HCT116 (cell line): ENCODE results near the gene DIPK1A. TPM values are rescaled to one million over a fixed set of nuclear protein-coding genes. Genes with fewer than 3 reads are reported as not detected.

ENCODE experiments used
- ATAC-seq: fragments of 200-7000 bp; cut with Tn5 transposase; 2 replicates; pipeline ENCODE4 v1.9.1; 2020; ENCODE audit warnings: mild to moderate bottlenecking, moderate library complexity
- BruUV-seq: library from RNA; stranded (reverse); fragments of 400-500 nt; replicated peaks from 2 replicates; lab custom pipeline; 2021; lab: Mats Ljungman, UMichigan
- CTCF ChIA-PET: fragments of 300-600 bp; sonication (Branson Sonifier 250); formaldehyde crosslinking; loops from one replicate; lab custom pipeline; 2021; ENCODE audit warnings: antibody characterized with exemption; lab: Charles Lee
- POLR2A ChIA-PET: fragments of 300-600, 350-600 bp; sonication (Branson Sonifier 250); formaldehyde crosslinking; loops from one replicate; lab custom pipeline; 2021; ENCODE audit warnings: antibody characterized with exemption; lab: Charles Lee
- RAD21 ChIA-PET, 2 experiments: fragments of 300-600 bp; sonication (Branson Sonifier 250); formaldehyde crosslinking; loops; one replicate each; lab custom pipeline; 2023; ENCODE audit warnings: low total read pairs in 2 of 2; ENCODE audit not compliant: uncharacterized antibody in 2 of 2, unreplicated experiment in 2 of 2, low non-redundant PET in 1 of 2; lab: Charles Lee
- DNase-seq: peaks from one replicate; pipeline ENCODE4 v3.0.0-alpha.2; 2010; ENCODE audit warnings: low read depth, low spot score
- H2AFZ ChIP-seq: fragments of 200-600 bp; shearing (Covaris generic), sonication (generic); 2 replicates; pipeline ENCODE4 v1.6.1; 2017; ENCODE audit warnings: low read depth, mixed run types, mixed read lengths, antibody characterized with exemption, low read length; ENCODE audit not compliant: poor library complexity, severe bottlenecking
- H3K27ac ChIP-seq: 2 replicates; pipeline ENCODE4 v1.5.1; 2012; ENCODE audit warnings: low read depth, low read length
- H3K27me3 ChIP-seq: fragments of 200-600 bp; sonication (generic); 2 replicates; pipeline ENCODE4 v1.6.1; 2016; ENCODE audit warnings: mixed run types, low read length, mixed read lengths; ENCODE audit not compliant: insufficient read depth
- H3K36me3 ChIP-seq, 2 experiments: fragments of 200-500 bp in 1 of 2; fragments of 200-600 bp in 1 of 2; sonication (Bioruptor generic) in 1 of 2; sonication (generic) in 1 of 2; 2 replicates each; pipeline versions ENCODE4 v1.5.1 to v1.6.1; 2014 to 2016; ENCODE audit warnings: low read length in 2 of 2, inconsistent platforms in 1 of 2, mixed read lengths in 1 of 2, mixed run types in 1 of 2; ENCODE audit not compliant: insufficient read depth in 2 of 2, control insufficient read depth in 1 of 2
- H3K4me1 ChIP-seq, 2 experiments: fragments of 200-600 bp in 1 of 2; sonication (generic) in 1 of 2; 2 replicates each; pipeline versions ENCODE4 v1.5.1 to v1.6.1; 2012 to 2017; ENCODE audit warnings: low read length in 2 of 2, inconsistent platforms in 1 of 2, mild to moderate bottlenecking in 1 of 2, mixed read lengths in 1 of 2, mixed run types in 1 of 2, moderate library complexity in 1 of 2; ENCODE audit not compliant: insufficient read depth in 2 of 2, control insufficient read depth in 1 of 2
- H3K4me2 ChIP-seq: fragments of 200-600 bp; sonication (generic); 2 replicates; pipeline ENCODE4 v1.6.1; 2017; ENCODE audit warnings: mixed run types, low read length, mixed read lengths
- H3K4me3 ChIP-seq, 2 experiments: fragments of 200-600 bp in 1 of 2; sonication (generic) in 1 of 2; replicated peaks in 1 of 2; 2 replicates each; pipeline ENCODE4 v1.5.1; 2011 to 2016; ENCODE audit warnings: low read length in 2 of 2, control low read depth in 1 of 2, low read depth in 1 of 2, mild to moderate bottlenecking in 1 of 2, mixed read lengths in 1 of 2, mixed run types in 1 of 2
- H3K79me2 ChIP-seq: fragments of 200-600 bp; sonication (generic); 2 replicates; pipeline ENCODE4 v1.6.1; 2017; ENCODE audit warnings: mild to moderate bottlenecking, mixed run types, low read length, moderate library complexity, mixed read lengths; ENCODE audit not compliant: insufficient read depth
- H3K9ac ChIP-seq: fragments of 200-600 bp; sonication (generic); 2 replicates; pipeline ENCODE4 v1.6.1; 2016; ENCODE audit warnings: low read length, mixed read lengths
- H3K9me2 ChIP-seq: fragments of 200-600 bp; sonication (generic), shearing (Covaris generic); 2 replicates; pipeline ENCODE4 v1.6.1; 2017; ENCODE audit warnings: mixed run types, mild to moderate bottlenecking, moderate library complexity; ENCODE audit not compliant: insufficient read depth
- H3K9me3 ChIP-seq, 2 experiments: fragments of 200-500 bp in 1 of 2; fragments of 200-600 bp in 1 of 2; sonication (Bioruptor generic) in 1 of 2; sonication (generic) in 1 of 2; 2 replicates each; pipeline ENCODE4 v1.6.1; 2014 to 2017; ENCODE audit warnings: low read length in 2 of 2, mixed read lengths in 2 of 2, inconsistent platforms in 1 of 2, low read depth in 1 of 2, mild to moderate bottlenecking in 1 of 2, mixed run types in 1 of 2, moderate library complexity in 1 of 2; ENCODE audit not compliant: control insufficient read depth in 1 of 2, insufficient read depth in 1 of 2
- H4K20me1 ChIP-seq: fragments of 200-600 bp; sonication (generic), shearing (Covaris generic); 2 replicates; pipeline ENCODE4 v1.6.1; 2017; ENCODE audit warnings: mixed run types, mild to moderate bottlenecking, moderate library complexity; ENCODE audit not compliant: insufficient read depth
- EZH2 ChIP-seq: fragments of 200-600 bp; sonication (generic); IDR thresholded peaks from 2 replicates; pipeline ENCODE4 v1.6.1; 2017; ENCODE audit warnings: antibody characterized with exemption, mixed run types
- JUND ChIP-seq: IDR thresholded peaks from 2 replicates; pipeline ENCODE4 v1.6.1; 2012
- POLR2A ChIP-seq: IDR thresholded peaks from 2 replicates; pipeline ENCODE4 v1.7.0; 2011; ENCODE audit warnings: borderline replicate concordance; ENCODE audit not compliant: insufficient read depth, insufficient read length; ENCODE audit errors: extremely low read depth
- YY1 ChIP-seq: IDR thresholded peaks from 2 replicates; pipeline ENCODE4 v1.6.1; 2011; ENCODE audit warnings: low read length, low read depth, moderate library complexity, mild to moderate bottlenecking; ENCODE audit not compliant: insufficient replicate concordance; ENCODE audit errors: extremely low read depth
- ZNF274 ChIP-seq: fragments of 200-500 bp; sonication (Bioruptor generic); IDR thresholded peaks from 2 replicates; pipeline ENCODE4 v1.6.1; 2014; ENCODE audit warnings: mild to moderate bottlenecking, low read depth, low read length, inconsistent platforms
- intact Hi-C: fragments of 100-400 bp; cut with micrococcal nuclease; formaldehyde crosslinking; loops from 2 replicates; pipeline ENCODE4 v1.10.0; 2022
- total RNA-seq: library from RNA; stranded (reverse); gene quantifications from one replicate; pipeline ENCODE4 v1.2.1, GENCODE V29; 2021; ENCODE audit not compliant: unreplicated experiment
- TF ChIP-seq, protein P1 (sequence below): IDR thresholded peaks from 2 replicates; pipeline ENCODE4 v1.6.1; 2012; ENCODE audit warnings: low read depth
- TF ChIP-seq, protein P2 (sequence below): IDR thresholded peaks from 2 replicates; pipeline ENCODE4 v1.6.1; 2012

Gene DIPK1A
- total RNA-seq, 1 experiment from 2014 or later = 4.3 TPM

DNA sequence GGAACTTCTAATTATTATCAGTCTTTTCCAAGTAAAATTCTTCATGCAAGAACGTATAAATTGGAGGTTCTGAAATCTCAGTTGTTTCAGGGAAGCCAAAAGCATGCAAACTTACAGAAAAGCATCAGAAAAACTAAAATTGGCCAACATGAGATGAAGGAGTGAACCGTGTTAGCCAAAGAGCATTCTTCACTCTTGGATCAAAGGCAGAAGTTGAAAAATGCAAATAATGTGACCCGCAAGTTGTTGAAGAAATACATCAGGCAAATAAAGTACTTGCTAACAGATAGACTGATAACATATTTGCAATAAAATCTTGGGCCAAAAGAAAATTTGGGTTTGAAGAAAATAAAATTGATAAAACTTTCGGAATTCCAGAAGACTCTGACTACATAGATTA, 29.6 kb downstream of the DIPK1A start:
- Histone ChIP-seq H4K20me1 (no peaks in the 10 kb centered on the region), H3K9me2 (no peaks in the 10 kb centered on the region)
- RAD21 ChIA-PET = no interaction called here

DNA sequence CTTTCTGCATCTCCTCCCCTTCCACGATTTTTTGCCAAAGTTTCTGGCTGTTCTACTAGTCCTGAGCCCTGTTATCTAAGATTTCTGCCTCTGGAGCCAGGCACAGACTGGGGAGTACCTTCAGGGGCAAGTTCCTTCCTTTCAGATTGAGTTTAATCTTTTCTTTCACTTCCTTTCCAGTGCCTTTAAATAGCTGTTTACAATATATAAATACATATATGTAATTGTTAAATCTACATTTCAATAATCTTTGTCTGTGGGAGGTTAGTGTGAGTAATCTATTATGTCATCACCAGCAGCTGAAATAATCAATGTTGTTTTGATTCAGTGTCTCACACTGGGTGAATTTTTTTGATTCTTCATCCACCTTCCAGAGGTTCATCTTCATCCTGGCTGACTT, 31.8 kb downstream of the DIPK1A start:
- H3K27ac ChIP-seq = no peak overlapping the region
- no peaks in the 10 kb centered on the region for H3K9me3 ChIP-seq
- no peaks in the 10 kb centered on the region for H3K36me3 ChIP-seq
- CTCF ChIA-PET = no interaction called here
- TF ChIP-seq, protein P1, sequence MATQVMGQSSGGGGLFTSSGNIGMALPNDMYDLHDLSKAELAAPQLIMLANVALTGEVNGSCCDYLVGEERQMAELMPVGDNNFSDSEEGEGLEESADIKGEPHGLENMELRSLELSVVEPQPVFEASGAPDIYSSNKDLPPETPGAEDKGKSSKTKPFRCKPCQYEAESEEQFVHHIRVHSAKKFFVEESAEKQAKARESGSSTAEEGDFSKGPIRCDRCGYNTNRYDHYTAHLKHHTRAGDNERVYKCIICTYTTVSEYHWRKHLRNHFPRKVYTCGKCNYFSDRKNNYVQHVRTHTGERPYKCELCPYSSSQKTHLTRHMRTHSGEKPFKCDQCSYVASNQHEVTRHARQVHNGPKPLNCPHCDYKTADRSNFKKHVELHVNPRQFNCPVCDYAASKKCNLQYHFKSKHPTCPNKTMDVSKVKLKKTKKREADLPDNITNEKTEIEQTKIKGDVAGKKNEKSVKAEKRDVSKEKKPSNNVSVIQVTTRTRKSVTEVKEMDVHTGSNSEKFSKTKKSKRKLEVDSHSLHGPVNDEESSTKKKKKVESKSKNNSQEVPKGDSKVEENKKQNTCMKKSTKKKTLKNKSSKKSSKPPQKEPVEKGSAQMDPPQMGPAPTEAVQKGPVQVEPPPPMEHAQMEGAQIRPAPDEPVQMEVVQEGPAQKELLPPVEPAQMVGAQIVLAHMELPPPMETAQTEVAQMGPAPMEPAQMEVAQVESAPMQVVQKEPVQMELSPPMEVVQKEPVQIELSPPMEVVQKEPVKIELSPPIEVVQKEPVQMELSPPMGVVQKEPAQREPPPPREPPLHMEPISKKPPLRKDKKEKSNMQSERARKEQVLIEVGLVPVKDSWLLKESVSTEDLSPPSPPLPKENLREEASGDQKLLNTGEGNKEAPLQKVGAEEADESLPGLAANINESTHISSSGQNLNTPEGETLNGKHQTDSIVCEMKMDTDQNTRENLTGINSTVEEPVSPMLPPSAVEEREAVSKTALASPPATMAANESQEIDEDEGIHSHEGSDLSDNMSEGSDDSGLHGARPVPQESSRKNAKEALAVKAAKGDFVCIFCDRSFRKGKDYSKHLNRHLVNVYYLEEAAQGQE = no peak
- TF ChIP-seq JUND (no peak), YY1 (no peak), EZH2 (no peak), POLR2A (no peak)
- TF ChIP-seq, protein P2, sequence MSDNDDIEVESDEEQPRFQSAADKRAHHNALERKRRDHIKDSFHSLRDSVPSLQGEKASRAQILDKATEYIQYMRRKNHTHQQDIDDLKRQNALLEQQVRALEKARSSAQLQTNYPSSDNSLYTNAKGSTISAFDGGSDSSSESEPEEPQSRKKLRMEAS = no peak
- no peaks in the 10 kb centered on the region for H4K20me1 ChIP-seq
- H3K4me1 ChIP-seq = peaks cover 8% of the 10 kb centered on the region in 2 experiments; a peak in 2 of 4 replicates
- no peak overlapping the region for H3K9ac ChIP-seq
- H3K79me2 ChIP-seq = no peaks in the 10 kb centered on the region
- no peaks in the 10 kb centered on the region for H3K27me3 ChIP-seq
- H3K4me2 ChIP-seq = no peak overlapping the region
- POLR2A ChIA-PET = no interaction called here
- no peak overlapping the region for H3K4me3 ChIP-seq
- RAD21 ChIA-PET = no interaction called here
- H2AFZ ChIP-seq = no peak overlapping the region
- ATAC-seq (no peak), DNase-seq (no peak)
- BruUV-seq = no TSS peak
- intact Hi-C loops = no loop called here
- no peaks in the 10 kb centered on the region for H3K9me2 ChIP-seq

More for the DNA sequence above, 29.6 kb downstream of the DIPK1A start:
- DNase-seq = no peak
- ATAC-seq = no peak
- no peak for TF ChIP-seq ZNF274
- POLR2A ChIA-PET = no interaction called here
- no peak overlapping the region for H3K9ac ChIP-seq
- H3K4me3 ChIP-seq = no peak overlapping the region
- H2AFZ ChIP-seq = no peak overlapping the region
- H3K36me3 ChIP-seq = no peaks in the 10 kb centered on the region
- no peaks in the 10 kb centered on the region for H3K9me3 ChIP-seq
- H3K79me2 ChIP-seq = no peaks in the 10 kb centered on the region
- BruUV-seq = no TSS peak
- H3K27me3 ChIP-seq = no peaks in the 10 kb centered on the region
- no peak overlapping the region for H3K4me2 ChIP-seq
- peaks cover 8% of the 10 kb centered on the region in 2 experiments; a peak in 2 of 4 replicates for H3K4me1 ChIP-seq
- CTCF ChIA-PET = no interaction called here
- intact Hi-C loops = no loop called here
- H3K27ac ChIP-seq = no peak overlapping the region
